Thoracic aorta (tissue), 2 donors: ENCODE measurements around the gene NECTIN2. TPM values are rescaled to one million over a fixed set of nuclear protein-coding genes. Genes with fewer than 3 reads are reported as not detected.
"Not testable (repeated sequence)": the region's sequence is repeated elsewhere in the genome, so short reads cannot be mapped to it uniquely, and the experiment has no call there.

Experiments
- ATAC-seq: fragments of 150-250 bp; one replicate; pipeline ENCODE4 v1.8.0; 2017; ENCODE audit warnings: low read depth; ENCODE audit not compliant: insufficient number of reproducible peaks, low FRiP score
- DNase-seq: peaks from one replicate; pipeline ENCODE4 v3.0.0-alpha.2; 2020; ENCODE audit warnings: low spot score
- H3K27ac ChIP-seq, 2 donors: fragments of 200-600 bp; sonication (generic); 1 replicate in 1 of 2; 2 replicates in 1 of 2; pipeline ENCODE4 v1.5.1; 2016; ENCODE audit warnings: mild to moderate bottlenecking in 2 of 2, moderate library complexity in 2 of 2
- H3K27me3 ChIP-seq: fragments of 200-600 bp; sonication (generic); replicated peaks from 2 replicates; pipeline ENCODE4 v1.6.0; 2016; ENCODE audit warnings: mild to moderate bottlenecking; ENCODE audit not compliant: insufficient read depth
- H3K36me3 ChIP-seq: fragments of 200-600 bp; sonication (generic); one replicate; pipeline ENCODE4 v1.5.1; 2016
- H3K4me1 ChIP-seq, 2 donors: fragments of 200-600 bp; sonication (generic); 1 replicate in 1 of 2; 2 replicates in 1 of 2; pipeline versions ENCODE4 v1.5.1 to v1.6.0; 2016; ENCODE audit warnings: low read depth in 2 of 2, mild to moderate bottlenecking in 1 of 2; ENCODE audit not compliant: control insufficient read depth in 1 of 2
- H3K4me3 ChIP-seq: fragments of 200-600 bp; sonication (generic); 2 replicates; pipeline ENCODE4 v1.5.1; 2016; ENCODE audit warnings: mild to moderate bottlenecking
- H3K9me3 ChIP-seq: fragments of 200-600 bp; sonication (generic); 2 replicates; pipeline ENCODE4 v1.5.1; 2016
- total RNA-seq, 2 donors: library from RNA; depleted of rRNA; stranded (reverse); fragments of >200 nt; gene quantifications; one replicate each; pipeline versions ENCODE4 v1.1.0 to v1.2.3, GENCODE V29; 2016
- TF ChIP-seq, protein P1 (sequence below): fragments of 200-600 bp; sonication (generic); IDR thresholded peaks from one replicate; pipeline ENCODE4 v1.5.1; 2019; ENCODE audit warnings: antibody characterized with exemption

Gene NECTIN2
- total RNA-seq, 2 donors from 2014 or later = 61.7 to 84.3 TPM

- Histone ChIP-seq H3K36me3 (no peaks in the 10 kb centered on the region), H3K4me1 (peaks cover 0 to 7% of the 10 kb centered on the region in 2 donors), H3K27ac (no peak overlapping the region), H3K27me3 (no peaks in the 10 kb centered on the region), H3K9me3 (no peaks in the 10 kb centered on the region), H3K4me3 (no peak overlapping the region)
- TF ChIP-seq, protein P1, sequence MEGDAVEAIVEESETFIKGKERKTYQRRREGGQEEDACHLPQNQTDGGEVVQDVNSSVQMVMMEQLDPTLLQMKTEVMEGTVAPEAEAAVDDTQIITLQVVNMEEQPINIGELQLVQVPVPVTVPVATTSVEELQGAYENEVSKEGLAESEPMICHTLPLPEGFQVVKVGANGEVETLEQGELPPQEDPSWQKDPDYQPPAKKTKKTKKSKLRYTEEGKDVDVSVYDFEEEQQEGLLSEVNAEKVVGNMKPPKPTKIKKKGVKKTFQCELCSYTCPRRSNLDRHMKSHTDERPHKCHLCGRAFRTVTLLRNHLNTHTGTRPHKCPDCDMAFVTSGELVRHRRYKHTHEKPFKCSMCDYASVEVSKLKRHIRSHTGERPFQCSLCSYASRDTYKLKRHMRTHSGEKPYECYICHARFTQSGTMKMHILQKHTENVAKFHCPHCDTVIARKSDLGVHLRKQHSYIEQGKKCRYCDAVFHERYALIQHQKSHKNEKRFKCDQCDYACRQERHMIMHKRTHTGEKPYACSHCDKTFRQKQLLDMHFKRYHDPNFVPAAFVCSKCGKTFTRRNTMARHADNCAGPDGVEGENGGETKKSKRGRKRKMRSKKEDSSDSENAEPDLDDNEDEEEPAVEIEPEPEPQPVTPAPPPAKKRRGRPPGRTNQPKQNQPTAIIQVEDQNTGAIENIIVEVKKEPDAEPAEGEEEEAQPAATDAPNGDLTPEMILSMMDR = no peak
- no peak for DNase-seq
- no peak for ATAC-seq
These were observed 62.8 kb downstream of the NECTIN2 start for GRCh38 chr19:44908836-44909261.

GRCh38 chr19:44909775-44910174, 63.7 kb downstream of the NECTIN2 start:
- TF ChIP-seq, protein P1 = no peak
- Histone ChIP-seq H3K27ac (no peak overlapping the region), H3K27me3 (no peaks in the 10 kb centered on the region), H3K4me3 (no peak overlapping the region), H3K9me3 (no peaks in the 10 kb centered on the region), H3K36me3 (no peaks in the 10 kb centered on the region), H3K4me1 (peaks cover 0 to 14% of the 10 kb centered on the region in 2 donors)
- ATAC-seq (no peak), DNase-seq (no peak)

GRCh38 chr19:44911896-44912295, 65.8 kb downstream of the NECTIN2 start:
- not testable (repeated sequence) for H3K27ac ChIP-seq, ATAC-seq, H3K4me3 ChIP-seq, H3K9me3 ChIP-seq, H3K27me3 ChIP-seq, H3K36me3 ChIP-seq, DNase-seq
- H3K4me1 ChIP-seq = peaks cover 0 to 15% of the 10 kb centered on the region in 2 donors

- DNase-seq = no peak
- no peak overlapping the region for H3K4me3 ChIP-seq
- TF ChIP-seq, protein P1 = no peak
- no peak overlapping the region for H3K27ac ChIP-seq
- no peaks in the 10 kb centered on the region for H3K9me3 ChIP-seq
- H3K27me3 ChIP-seq = no peaks in the 10 kb centered on the region
- no peak for ATAC-seq
- H3K36me3 ChIP-seq = no peaks in the 10 kb centered on the region
- H3K4me1 ChIP-seq = peaks cover 0 to 15% of the 10 kb centered on the region in 2 donors
These were observed 66.8 kb downstream of the NECTIN2 start for GRCh38 chr19:44912854-44913253.

GRCh38 chr19:44913512-44914432, 67.7 kb downstream of the NECTIN2 start:
- H3K9me3 ChIP-seq, H3K27ac ChIP-seq, DNase-seq, H3K27me3 ChIP-seq, H3K36me3 ChIP-seq, ATAC-seq: not testable (repeated sequence)
- H3K4me3 ChIP-seq = peak overlapping the region; percentile 72
- H3K4me1 ChIP-seq = peaks cover 0 to 15% of the 10 kb centered on the region in 2 donors

DNA sequence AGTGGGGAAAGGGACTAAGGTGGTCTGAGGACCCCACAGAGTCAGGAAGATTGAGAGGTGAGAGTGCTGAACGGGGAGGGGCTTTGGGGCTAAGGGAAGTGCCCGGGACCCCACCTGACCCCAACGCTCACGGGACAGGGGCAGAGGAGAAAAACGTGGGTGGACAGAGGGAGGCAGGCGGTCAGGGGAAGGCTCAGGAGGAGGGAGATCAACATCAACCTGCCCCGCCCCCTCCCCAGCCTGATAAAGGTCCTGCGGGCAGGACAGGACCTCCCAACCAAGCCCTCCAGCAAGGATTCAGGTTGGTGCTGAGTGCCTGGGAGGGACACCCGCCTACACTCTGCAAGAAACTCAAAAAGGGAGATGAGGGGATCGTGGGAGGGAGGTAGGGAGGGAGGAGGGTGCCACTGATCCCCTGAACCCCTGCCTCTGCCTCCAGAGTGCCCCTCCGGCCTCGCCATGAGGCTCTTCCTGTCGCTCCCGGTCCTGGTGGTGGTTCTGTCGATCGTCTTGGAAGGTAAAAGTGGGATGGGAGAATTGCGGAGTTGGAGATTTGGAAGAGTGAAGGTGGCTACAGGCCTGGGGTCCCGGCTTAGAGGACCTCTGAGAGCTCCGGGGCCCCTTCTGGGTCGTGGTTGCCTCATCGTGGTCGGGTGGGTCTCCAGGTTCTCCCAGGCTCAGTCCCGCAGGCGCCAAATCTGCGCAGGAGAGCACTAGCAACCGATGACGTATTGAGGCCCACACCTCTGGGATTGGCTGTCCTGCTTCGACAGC, 68.5 kb downstream of the NECTIN2 start, which contains the start of gene APOC1:
Gene APOC1, plus strand, starts transcription at position 176 of the 774 bp plus-strand sequence. Its CDS starts 284 bp downstream, at position 460.
- ATAC-seq = peak; percentile 89
- H3K4me3 ChIP-seq = peak within 1 kb of the TSS; percentile 72

More for the DNA sequence above, 68.5 kb downstream of the NECTIN2 start, which contains the start of gene APOC1:
- not testable (repeated sequence) for H3K27me3 ChIP-seq, H3K9me3 ChIP-seq, H3K27ac ChIP-seq, H3K36me3 ChIP-seq
- H3K4me1 ChIP-seq = peaks cover 0 to 15% of the 10 kb centered on the region in 2 donors
- DNase-seq = peak; percentile 58
